ENCODE results near the gene FRMD1.

The FRMD1 gene

GRCh38 chr6:168075787-168076202, 3.2 kb downstream of the FRMD1 start:
- no peak for DNase-seq

- DNase-seq, result no peak
Observed at GRCh38 chr6:168075216-168075615, 3.8 kb downstream of the FRMD1 start.

GRCh38 chr6:168073937-168074730, 4.9 kb downstream of the FRMD1 start:
- DNase-seq, result no peak

GRCh38 chr6:168072730-168073129, 6.3 kb downstream of the FRMD1 start:
- no peak for DNase-seq

GRCh38 chr6:168072261-168072660, 6.8 kb downstream of the FRMD1 start:
- no peak for DNase-seq

GRCh38 chr6:168071620-168072019, 7.4 kb downstream of the FRMD1 start:
- no peak for DNase-seq

GRCh38 chr6:168070804-168071203, 8.2 kb downstream of the FRMD1 start:
- DNase-seq, result no peak

- DNase-seq, result no peak
Observed at GRCh38 chr6:168067081-168067759, 11.8 kb downstream of the FRMD1 start.

GRCh38 chr6:168064226-168064807, 14.7 kb downstream of the FRMD1 start:
- no peak for DNase-seq

GRCh38 chr6:168063431-168063830, 15.6 kb downstream of the FRMD1 start:
- no peak for DNase-seq

- no peak for DNase-seq
Observed at GRCh38 chr6:168062346-168063289, 16.4 kb downstream of the FRMD1 start.

- DNase-seq, result no peak
Observed at GRCh38 chr6:168061269-168062210, 17.5 kb downstream of the FRMD1 start.

GRCh38 chr6:168060521-168060931, 18.5 kb downstream of the FRMD1 start:
- DNase-seq, result no peak

- no peak for DNase-seq
Observed at GRCh38 chr6:168058691-168059551, 20.1 kb downstream of the FRMD1 start.

- DNase-seq, result no peak
Observed at GRCh38 chr6:168057836-168058235, 21.2 kb downstream of the FRMD1 start.

- DNase-seq, result no peak
Observed at GRCh38 chr6:168056892-168057527, 22.0 kb downstream of the FRMD1 start.

GRCh38 chr6:168055696-168056489, 23.1 kb downstream of the FRMD1 start:
- DNase-seq, result no peak

- DNase-seq, result no peak
Observed at GRCh38 chr6:168054765-168055560, 24.0 kb downstream of the FRMD1 start.

All from stimulated activated CD4-positive, alpha-beta T cell treated with anti-CD3 and anti-CD28 coated beads, Interleukin-2, amount 100 ng/mL, for 48 hours (primary cell).